LHCN-M2 (cell line): ENCODE measurements around the gene LCMT1. TPM values are rescaled to one million over a fixed set of nuclear protein-coding genes. Genes with fewer than 3 reads are reported as not detected.
"Not testable (repeated sequence)": the region's sequence is repeated elsewhere in the genome, so short reads cannot be mapped to it uniquely, and the experiment has no call there.

Experiments
- DNase-seq: peaks from one replicate; pipeline ENCODE4 v3.0.0-alpha.2; 2012; ENCODE audit warnings: low read depth
- polyA plus RNA-seq: library from polyadenylated mRNA; unstranded; fragments of >200 nt; gene quantifications from one replicate; pipeline ENCODE4 v1.2.1, GENCODE V29; 2012; ENCODE audit warnings: missing spikeins
- total RNA-seq: library from RNA; depleted of rRNA; stranded (reverse); fragments of >200 nt; gene quantifications from 2 replicates; pipeline ENCODE4 v1.2.3, GENCODE V29; 2014; rRNA removed

The LCMT1 gene
- total RNA-seq: 36.6 and 40.9 TPM in 2 replicates
- polyA plus RNA-seq: 48.1 TPM

DNA sequence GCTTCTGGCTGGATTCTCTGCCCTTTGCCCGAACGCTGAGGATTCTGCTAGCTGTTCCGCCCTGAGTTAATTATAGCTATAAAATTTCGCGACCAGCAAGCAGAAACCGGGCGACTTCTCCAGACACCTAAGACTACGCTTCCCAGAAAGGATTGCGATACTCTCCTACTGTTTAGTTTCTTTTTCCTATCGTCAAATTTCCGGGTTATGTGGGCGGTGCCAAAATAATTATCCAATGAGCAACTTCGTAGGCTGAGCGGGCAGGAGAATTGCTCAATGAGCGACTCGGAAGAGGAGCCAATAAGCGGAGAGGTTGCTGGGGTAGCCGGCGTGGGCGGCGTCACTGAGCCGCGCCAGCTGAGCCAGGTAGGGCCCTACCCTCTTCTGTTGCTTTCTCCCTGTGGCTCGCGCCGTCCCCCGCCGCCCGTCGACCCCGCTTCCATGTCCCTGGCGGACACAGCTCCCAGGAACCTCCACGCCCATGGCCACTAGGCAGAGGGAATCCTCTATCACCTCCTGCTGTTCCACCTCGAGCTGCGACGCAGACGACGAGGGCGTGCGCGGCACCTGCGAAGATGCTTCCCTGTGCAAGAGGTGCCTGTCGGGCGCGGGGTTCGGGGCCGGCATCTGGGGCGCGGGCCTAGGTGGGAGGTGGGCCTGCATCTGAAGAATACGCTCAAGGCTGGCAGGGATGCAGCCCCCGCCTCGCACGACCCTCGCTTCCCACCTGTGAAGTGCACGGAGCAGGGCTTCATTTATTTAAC, at the start of gene LCMT1:
Gene LCMT1 (plus strand): TSS at position 340 of the 764 bp plus-strand sequence. CDS start 142 bp downstream, at position 482.
- DNase-seq: peak; percentile 98

GRCh38 chr16:25063102-25063501, 48.4 kb upstream of the LCMT1 start:
- peak; percentile 77 for DNase-seq

DNA sequence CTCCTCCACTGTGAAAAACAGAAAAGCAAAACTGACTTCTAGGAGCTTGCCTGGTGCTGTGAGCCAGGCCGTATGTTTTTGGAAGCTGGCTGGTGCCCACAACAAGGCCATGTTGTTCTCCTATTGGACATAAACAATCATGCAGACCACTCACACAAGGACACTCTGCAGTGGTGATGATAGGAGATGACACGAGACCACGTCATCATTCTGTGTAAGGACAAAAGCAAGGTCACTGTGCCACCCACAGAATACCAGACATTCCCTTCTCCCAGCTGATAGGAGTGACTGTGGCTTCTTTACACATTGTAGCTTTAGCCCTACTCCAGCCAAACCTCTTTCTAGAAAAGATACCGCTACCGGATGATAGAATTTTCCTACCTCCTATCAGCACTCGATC, 47.7 kb upstream of the LCMT1 start:
- DNase-seq: peak; percentile 64

- DNase-seq: not testable (repeated sequence)
These were observed 47.3 kb upstream of the LCMT1 start for GRCh38 chr16:25064281-25064680.

DNA sequence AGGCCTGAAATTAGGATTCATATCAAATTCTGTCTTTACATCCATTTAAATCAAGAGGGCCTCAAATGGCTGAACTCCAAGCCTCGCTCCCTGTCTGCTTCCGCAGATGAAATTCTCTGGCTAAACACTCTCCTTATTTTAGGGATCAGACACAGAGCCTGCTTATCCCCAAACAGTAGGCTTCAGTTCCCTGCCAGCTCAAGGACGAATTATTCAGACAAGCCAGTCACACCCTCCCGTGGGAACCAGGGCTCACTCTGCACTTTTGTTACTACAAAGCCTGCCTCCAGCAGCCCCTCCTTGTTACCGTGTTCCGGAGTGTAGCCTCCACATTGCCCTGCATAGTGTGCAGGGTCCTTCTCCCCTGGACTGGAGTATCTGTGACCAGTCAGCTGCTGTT, 46.6 kb upstream of the LCMT1 start:
- DNase-seq: no peak

DNA sequence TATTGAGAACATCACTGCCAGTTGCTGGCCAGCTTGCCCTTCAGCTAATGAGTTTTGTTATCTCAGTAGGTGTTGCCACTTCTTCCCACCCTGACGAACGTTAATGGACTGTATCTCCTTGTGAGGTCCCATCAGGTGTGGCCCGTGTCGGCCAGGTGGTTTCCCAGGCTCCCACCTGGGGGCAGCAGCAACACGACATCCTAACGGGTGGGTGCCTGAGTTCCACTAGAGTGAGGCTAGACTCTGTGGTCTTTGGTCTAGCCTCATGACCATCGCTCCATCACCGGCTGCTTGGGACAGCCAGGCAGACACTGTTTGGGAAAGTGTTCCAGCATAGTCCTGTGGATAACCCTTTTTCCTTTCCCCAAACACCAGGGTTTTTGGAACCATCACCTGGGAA, 45.6 kb upstream of the LCMT1 start:
- DNase-seq: no peak

DNA sequence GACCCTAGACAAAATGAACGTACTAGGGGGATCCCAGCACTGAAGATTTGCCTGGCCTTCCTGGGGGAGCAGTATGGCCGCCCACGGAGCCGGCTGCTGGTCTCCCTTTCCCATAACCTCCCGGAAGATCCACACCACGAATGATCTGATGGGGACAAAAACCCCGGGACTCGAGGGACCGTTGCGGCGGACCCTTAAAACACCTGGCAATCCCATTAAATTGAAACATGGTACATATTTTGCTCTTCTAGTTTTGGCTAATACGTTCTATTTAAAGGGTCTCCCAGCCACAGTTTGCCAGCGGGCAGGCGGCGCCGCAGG, 45.2 kb upstream of the LCMT1 start:
- DNase-seq: no peak

GRCh38 chr16:25066747-25067631, 44.6 kb upstream of the LCMT1 start:
- DNase-seq: peak; percentile 54

DNA sequence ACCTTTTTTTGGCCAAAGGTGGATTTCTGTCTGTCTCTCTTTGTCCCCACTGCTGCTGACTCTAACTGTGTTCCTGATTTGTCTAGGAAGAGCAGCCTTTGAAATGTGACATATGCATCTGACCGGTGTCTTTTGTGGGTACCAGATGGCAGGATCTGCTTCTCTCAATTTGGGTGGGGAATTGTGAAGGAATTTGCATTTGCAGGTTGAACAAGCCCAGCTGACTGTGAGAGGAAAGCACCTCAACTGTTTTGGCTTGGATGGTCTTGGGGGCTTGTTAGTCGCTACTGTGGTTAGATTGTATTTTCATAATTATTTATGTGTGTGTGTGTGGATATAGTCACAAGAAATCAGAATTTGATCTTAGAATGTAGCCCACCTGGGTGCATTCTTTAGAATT, 37.7 kb upstream of the LCMT1 start:
- DNase-seq: no peak

- no peak for DNase-seq
These were observed 33.1 kb upstream of the LCMT1 start for GRCh38 chr16:25078386-25078978.

- no peak for DNase-seq
These were observed 31.7 kb upstream of the LCMT1 start for GRCh38 chr16:25079637-25080378.

- no peak for DNase-seq
These were observed 31.0 kb upstream of the LCMT1 start for GRCh38 chr16:25080420-25081131.

- DNase-seq: no peak
These were observed 29.8 kb upstream of the LCMT1 start for GRCh38 chr16:25081702-25082101.

DNA sequence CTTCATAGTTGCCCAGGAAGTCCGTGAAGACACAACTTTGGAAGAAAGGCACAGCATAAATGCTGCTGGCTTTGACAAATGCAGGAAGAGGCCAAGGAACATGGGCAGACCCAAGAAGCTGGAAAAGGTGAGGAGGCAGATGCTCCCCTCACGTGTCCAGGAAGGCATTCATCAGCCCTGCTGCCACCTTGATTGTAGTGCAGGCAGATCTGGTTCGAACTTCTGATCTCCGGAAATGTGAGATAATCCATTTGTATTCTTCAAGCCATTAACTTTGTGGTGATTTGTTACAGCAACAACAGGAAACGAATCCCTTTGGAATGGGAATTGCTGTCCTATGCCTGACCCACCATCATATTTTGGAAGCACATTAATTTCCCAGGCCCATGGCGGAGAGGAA, 28.5 kb upstream of the LCMT1 start:
- no peak for DNase-seq

GRCh38 chr16:25083701-25084100, 27.8 kb upstream of the LCMT1 start:
- DNase-seq: no peak

DNA sequence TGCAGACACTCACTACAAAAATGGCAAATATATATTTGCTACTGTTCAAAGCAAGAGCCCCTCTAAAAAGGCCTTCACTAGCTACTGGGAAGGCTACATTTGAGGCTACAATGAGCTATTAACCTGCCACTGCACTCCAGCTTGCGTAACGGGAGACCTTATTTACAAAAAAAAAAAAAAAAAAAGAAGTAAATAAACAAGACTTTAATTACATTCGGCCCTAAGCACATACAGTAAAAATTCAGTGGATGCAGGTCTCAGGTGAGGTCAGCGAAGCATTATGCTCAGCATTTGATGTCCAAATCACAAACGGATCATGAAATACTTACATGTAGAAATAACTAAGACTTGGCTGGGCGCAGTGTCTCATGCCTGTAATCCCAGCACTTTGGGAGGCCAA, 26.7 kb upstream of the LCMT1 start:
- no peak for DNase-seq

GRCh38 chr16:25087761-25088160, 23.8 kb upstream of the LCMT1 start:
- no peak for DNase-seq

DNA sequence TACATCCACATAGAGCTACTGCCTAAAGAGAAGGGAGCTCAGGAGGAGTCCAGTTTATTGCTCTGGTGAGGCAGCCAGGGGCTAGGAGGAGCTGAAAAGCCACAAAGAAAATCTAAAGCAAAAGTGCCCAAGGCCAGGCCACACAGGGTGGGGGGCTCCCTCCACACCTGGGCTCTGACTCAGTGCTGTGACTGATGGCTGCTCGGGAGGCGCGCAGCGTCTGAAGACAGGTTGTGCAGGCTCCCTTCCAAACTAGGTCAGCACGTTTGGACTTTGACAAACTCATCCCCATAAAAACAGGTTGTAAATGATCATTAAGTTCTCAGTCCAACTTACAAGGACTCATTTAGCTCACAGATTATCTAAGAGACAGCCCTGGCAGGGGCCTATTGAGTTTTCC, 22.2 kb upstream of the LCMT1 start:
- no peak for DNase-seq

GRCh38 chr16:25092441-25092840, 19.1 kb upstream of the LCMT1 start:
- DNase-seq: no peak

GRCh38 chr16:25093208-25094061, 18.1 kb upstream of the LCMT1 start:
- no peak for DNase-seq
